ENCODE data around the gene OR1D5. TPM values are rescaled to one million over a fixed set of nuclear protein-coding genes. Genes with fewer than 3 reads are reported as not detected.

OR1D5 gene
- total RNA-seq, 1 donor from 2014 or later = not detected

Other genes starting within 250 kb of the OR1D5 start
- gene OR1D2, start 40.8 kb upstream of the OR1D5 start, total RNA-seq = not detected
- gene OR1G1, start 63.9 kb upstream of the OR1D5 start, total RNA-seq = not detected
- gene OR1A2, start 133.9 kb upstream of the OR1D5 start, total RNA-seq = not detected
- not detected for gene OR1A1, start 144.1 kb upstream of the OR1D5 start, total RNA-seq
- 0.52 TPM for gene OR3A1, start 234.8 kb upstream of the OR1D5 start, total RNA-seq